Thyroid gland (tissue), 4 donors: ENCODE results near the gene PRLR.

Experiments used
- CTCF ChIP-seq, 6 experiments: fragments of 200-600 bp in 3 of 6; fragments of 450-650 bp in 3 of 6; sonication (generic) in 3 of 6; IDR thresholded peaks; one replicate each; pipeline ENCODE4 v1.5.1; 2016 to 2019; ENCODE audit warnings: antibody characterized with exemption in 6 of 6, mild to moderate bottlenecking in 2 of 6, inconsistent platforms in 1 of 6, moderate library complexity in 1 of 6
- POLR2A ChIP-seq, 2 donors: fragments of 450-650 bp; IDR thresholded peaks; one replicate each; pipeline ENCODE4 v1.6.1; 2017; ENCODE audit warnings: antibody characterized with exemption in 2 of 2, mild to moderate bottlenecking in 2 of 2, moderate library complexity in 1 of 2

DNA sequence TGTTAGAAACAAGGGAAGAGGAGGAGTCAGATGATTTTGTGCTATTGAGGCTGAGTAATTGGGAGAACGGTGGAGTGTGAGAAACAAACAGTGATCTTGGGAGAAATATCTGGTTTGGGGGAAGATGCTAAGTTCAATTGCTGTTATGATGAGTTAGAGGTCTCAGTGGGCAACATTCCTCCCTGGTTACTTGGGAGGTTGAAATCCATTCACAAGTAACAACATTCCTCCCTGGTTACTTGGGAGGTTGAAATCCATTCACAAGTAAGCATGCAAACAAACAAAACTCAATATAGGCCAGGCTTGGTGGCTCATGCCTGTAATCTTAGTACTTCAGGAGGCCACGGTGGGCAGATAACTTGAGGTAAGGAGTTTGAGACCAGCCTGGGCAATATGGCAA, 221.3 kb downstream of the PRLR start:
- TF ChIP-seq CTCF (IDR thresholded peaks at IDR 0.05) (no peak), POLR2A (IDR thresholded peaks at IDR 0.05) (no peak)
